HPDE6-E6E7 (cell line): ENCODE data around the gene ACAT2.
A peak's percentile ranks its signal among the peaks of the same experiment; 100 is the strongest.
"Not testable (repeated sequence)": the region's sequence is repeated elsewhere in the genome, so short reads cannot be mapped to it uniquely, and the experiment has no call there.

Source experiments
- DNase-seq: peaks from one replicate; pipeline ENCODE4 v3.0.0; 2011; ENCODE audit warnings: missing footprints; ENCODE audit errors: extremely low spot score

ACAT2 gene

DNA sequence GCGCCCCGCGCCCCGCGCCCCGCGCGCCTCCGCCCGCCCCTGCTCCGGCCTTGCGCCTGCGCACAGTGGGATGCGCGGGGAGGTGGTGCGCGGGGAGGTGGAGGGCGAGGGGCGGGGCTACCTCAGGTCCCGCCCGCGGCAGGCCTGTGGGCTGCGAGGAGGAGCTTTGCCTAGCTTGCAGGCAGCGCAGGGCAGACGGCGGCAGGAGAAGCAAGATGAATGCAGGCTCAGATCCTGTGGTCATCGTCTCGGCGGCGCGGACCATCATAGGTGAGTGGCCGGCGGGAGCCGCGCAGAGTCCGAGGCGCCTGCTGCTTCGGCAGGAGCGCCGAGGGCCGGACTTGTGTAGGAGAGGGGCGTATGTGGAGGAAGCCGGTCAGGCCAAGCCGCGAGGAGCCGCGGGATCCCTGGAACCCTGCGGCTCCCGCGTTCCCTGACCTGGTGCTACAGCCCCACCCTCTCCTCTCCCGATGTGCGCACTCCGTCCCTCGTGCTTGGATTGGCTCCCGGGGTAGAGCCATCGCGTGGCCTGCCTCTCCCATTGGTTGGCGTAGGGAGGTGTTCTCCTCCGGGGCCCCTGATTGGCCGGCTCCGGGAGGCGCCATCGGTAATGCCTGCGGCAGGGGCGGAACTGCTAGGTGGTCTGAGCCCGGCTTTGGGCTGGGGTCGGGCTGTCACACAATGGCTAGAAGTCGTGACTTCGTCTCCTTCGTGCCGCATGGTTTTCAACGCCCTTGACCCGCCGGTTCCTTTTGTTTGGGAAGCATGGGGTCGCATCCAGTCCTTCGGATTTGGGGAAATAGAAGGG is at the start of gene ACAT2:
Gene ACAT2, plus strand, starts transcription at position 173 of the 808 bp plus-strand sequence. Its CDS starts 43 bp downstream, at position 216.
- DNase-seq, result peak; percentile 99

DNA sequence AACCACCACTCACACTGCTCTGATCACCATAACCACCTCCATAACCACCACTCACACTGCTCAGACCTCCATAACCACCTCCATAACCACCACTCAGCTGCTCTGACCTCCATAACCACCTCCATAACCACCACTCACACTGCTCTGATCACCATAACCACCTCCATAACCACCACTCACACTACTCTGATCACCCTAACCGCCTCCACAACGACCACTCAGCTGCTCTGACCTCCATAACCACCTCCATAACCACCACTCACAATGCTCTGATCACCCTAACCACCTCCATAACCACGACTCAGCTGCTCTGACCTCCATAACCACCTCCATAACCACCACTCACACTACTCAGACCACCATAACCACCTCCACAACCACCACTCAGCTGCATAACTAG is 49.5 kb upstream of the ACAT2 start:
- not testable (repeated sequence) for DNase-seq

DNA sequence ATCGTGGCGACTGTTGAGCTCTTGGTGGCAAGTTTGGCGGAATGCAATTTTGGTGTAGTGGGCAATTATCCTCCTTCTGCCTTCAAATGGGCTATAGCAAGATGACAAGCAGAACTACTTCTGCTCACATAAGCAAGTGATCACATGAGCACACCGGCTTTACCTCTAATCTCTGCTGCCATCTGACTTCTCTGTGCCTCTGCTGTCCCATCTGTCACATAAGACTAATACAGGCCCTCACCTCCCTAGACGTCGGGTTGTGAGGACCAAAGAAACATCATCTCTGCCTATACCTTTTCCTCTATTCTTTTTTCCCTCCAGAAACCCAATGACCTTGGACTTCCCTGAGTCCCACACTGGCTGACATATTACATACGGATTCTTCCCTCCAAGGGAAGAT is 47.9 kb upstream of the ACAT2 start:
- no peak for DNase-seq

DNA sequence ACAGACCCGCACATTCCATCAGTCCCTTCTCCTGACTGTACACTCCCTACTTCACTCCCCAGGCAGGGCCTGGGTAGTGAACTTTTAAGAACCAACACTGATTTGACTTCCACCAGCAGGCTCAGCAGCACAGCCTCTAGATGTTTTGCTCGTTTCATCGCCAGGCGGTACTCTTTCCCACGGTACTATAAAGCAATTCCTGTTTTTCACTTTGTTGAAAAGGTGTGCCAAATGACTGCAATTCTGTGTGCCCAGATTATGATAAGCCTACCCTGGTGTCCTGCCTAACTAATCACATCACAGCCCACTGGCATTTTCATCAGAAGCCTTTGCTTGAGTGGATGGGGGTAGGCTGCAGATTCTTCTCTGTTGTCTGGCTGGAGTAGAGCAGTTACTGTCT is 47.4 kb upstream of the ACAT2 start:
- DNase-seq, result no peak

DNA sequence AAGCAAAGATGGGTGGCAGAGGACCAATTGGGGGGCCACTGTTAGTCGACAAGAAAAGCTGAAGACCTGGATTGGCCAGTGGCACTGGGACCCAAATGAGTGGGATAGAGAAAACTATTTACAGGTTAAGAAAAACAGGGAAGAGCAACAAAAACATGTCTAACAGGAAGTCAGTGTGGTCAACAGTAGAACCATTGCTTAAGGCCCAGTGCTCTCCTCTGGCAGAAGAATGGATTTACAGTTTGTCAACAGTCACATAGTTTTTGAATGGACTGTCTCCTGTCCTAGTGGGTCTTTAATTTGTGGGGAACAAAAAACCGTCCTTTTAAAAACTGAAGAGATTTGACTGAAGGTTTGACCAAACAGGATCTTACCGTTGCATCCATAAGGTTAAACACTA is 46.7 kb upstream of the ACAT2 start:
- DNase-seq, result no peak

DNA sequence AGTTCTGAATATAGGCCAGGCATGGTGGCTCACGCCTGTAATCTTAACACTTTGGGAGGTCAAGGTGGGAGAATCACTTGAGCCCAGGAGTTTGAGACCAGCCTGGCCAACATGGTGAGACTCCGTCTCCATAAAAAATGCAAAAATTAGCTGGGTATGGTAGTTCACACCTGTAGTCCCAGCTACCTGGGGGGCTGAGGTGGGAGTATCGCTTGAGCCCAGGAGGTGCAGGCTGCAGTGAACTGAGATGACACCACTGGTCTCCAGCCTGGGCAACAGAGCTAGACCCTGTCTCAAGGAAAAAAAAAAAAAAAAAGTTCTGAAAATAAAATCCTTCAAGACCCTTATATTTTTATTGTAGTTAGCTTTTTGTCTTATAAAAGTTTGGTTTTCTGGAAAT is 46.2 kb upstream of the ACAT2 start:
- DNase-seq, result no peak

DNA sequence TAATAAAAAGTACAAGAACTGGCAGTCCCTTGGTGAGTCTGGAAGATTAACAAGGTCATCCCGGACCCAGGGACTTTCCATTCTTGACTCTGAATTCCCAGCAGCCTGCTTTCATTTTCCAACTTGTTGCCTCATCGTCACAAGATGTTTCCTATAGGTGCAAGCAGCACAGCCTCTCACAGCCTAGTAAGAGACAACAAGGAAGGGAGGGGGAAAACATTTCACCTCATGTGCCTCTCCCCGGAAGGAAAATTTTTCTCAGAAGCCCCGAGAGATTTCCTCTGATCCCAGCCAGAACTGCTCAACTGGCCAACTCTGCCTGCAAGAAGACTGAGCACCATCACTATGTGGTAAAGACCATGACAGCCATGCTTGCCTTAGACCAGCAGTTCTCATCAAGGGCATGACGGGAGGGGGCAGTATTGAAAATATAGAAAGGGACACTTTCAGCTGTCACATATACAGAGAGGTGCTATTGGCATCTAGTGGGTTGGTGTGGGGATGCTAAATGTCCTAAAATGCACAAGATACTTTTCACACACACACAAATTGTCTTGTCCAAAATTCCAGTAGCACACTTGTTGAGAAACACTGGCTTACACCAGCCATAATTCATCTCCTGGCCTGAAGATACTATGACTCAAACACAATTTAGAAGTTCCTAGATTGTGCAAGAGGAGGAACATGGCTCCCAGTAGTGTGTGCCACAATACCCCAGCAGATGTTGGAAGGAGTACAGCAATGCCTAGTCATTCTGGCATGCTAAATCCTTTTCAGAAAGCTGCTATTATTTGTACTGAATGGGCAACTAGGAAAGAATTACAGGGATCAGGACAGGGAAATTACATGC is 45.4 kb upstream of the ACAT2 start:
- peak; percentile 49 for DNase-seq

DNA sequence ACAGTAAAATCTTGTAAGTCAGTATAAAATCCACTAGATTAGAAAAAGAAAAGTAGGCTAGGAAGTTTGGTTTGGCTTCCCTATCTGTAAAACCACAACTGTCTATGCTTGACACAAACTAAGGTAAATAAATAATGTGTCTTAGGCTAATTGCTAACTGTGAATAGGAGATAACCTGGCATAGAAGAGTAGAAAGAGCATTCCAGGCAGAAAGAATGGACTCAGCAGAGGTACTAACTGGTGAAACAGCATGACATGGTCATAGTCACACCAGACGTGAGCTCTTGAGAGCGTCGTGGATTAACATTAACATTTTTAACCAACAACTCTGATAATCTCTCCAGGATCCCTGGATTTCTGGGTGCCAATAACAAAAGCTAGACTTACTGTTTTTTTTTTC is 43.2 kb upstream of the ACAT2 start:
- no peak for DNase-seq

DNA sequence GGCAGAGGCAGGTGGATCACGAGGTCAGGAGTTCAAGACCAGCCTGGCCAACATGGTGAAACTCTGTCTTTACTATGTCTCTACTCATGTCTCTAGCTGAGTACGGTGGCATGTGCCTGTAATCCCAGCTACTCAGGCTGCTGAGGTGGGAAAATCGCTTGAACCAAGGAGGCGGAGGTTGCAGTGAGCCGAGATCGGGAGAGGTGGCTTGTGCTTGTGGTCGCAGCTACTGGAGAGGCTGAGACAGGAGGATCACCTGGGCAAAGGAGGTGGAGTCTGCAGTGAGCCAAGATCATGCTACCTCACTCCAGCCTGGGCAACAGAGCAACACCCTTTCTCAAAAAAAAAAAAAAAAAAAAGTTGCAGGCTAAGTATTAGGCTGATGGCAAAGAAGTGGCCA is 42.6 kb upstream of the ACAT2 start:
- DNase-seq, result no peak

DNA sequence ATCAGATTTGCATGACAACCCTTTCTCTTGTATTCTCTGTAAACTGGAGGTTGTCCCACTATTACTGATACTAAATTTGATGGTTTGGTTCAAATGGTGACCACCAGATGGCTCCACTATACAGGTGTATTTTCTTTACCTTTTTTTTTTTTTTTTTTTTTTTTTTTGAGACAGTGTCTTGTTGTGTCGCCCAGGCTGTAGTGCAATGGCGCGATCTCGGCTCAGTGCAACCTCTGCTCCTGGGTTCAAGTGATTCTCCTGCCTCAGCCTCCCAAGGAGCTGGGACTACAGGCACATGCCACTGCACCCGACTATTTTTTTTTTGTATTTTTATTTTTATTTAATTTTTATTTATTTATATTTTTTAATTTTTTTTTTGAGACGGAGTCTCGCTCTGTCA is 41.1 kb upstream of the ACAT2 start:
- DNase-seq, result peak; percentile 27

DNA sequence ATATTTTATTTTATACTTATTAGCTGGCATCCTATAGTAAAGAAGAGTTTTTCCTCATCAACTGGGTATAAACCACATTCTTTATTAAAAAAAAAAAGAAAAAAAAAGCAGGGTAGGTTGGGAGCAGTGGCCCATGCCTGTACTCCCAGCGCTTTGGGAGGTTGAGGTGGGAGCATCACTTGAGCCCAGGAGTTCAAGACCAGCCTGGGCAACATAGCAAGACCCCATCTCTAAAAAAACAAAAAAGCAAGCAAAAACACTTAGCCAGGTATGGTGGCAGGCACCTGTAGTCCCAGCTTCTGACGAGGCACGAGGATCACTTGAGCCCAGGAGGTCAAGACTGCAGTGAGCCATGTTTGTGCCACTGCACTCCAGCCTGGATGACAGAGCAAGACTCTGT is 39.9 kb upstream of the ACAT2 start:
- DNase-seq, result not testable (repeated sequence)

DNA sequence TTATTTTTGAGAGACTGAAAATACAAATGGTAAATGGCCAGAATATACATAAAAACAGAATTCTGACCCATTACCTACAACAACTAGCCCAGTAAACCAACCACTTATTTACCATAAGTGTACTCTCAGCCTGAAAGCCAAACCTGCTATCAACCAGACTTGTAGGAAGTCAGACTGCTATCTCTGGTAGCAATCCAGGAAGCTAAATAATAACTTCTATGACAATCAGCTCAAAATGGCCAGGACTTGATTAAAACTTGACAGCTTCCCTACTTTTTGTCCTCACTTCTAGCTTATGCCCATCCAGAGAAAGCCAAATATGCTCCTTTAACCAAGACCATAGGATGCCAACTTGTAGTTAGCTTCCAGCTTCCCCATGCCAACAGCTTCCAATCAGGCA is 39.2 kb upstream of the ACAT2 start:
- no peak for DNase-seq

DNA sequence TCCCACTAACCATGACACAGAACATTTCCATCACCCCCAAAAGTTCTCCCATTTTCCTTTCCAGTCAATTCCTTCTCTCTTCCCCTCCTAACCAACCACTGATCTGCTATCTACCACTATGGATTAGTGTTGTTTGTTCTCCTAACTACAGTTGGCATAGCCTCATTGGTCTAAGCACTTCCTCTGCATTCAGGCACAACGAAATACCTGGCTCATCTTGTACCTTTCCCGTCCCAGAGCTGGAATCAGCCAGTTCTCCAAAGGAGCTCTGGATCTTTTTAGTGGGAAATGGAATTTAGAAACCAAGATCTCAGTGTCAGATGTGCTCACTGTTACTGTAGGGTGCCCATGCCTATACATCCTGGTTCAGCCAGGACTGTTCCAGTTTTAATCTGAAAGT is 38.6 kb upstream of the ACAT2 start:
- no peak for DNase-seq

DNA sequence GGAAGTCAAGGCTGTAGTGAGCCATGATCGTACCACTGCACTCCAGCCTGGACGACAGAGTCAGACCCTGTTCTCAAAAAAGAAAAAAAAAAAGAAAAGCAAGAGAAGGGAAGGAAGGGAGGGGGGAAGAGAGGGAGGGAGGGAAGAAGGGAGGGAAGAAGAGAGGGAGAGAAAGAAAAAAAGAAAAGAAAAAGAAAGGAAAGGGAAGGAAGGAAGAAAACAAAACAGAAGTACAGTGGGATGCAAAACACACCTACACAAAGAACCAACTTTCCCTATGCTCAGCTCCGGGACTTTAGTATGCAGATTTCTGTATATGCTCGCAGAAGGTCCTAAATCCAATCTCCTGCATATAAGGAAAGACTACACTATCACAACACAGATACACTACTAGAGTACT is 37.1 kb upstream of the ACAT2 start:
- no peak for DNase-seq

DNA sequence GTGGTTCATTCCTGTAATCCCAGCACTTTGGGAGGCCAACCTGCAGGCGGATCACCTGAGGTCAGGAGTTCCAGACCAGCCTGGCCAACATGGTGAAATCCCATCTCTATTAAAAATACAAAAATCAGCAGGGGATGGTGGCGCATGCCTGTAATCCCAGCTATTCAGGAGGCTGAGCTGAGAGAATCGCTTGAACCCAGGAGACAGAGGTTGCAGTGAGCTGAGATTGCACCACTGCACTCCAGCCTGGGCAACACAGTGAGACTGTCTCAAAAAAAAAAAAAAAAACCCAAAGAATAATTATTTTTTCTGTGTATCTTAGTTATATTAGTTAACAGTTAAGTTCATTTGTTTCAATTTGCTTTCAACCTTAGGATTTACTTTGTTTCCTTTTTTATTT is 36.6 kb upstream of the ACAT2 start:
- not testable (repeated sequence) for DNase-seq

DNA sequence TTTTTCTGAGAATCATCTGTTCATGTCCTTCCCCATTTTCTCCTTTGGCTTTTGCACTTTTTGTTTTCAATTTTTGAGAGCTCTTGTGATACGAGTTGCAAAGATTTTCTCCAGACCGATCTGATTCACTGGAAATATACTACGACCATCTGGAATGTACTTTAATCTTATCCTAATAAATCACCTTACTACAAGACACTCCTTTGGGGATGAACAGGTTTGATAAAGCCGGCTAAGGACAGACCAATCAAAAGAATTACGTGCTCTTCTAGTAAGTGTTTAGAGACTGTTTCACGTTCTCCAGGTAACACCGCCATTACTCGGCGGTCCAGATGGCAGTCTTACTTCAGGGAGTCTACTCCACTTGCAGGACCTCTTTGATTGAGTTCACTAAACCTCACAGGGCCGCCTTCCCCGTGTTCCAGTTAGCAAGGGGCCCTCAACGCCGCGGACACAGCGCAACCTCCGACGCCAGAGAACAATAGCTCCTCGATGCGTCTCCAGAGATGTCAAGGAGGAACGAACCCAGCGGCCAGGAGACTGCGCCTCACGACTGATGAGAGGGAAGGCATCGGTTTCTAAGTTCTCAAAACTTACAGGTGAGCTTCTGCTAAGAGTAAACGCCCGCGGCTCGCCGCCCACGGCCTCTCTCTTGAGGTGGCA is 35.5 kb upstream of the ACAT2 start:
- DNase-seq, result no peak

DNA sequence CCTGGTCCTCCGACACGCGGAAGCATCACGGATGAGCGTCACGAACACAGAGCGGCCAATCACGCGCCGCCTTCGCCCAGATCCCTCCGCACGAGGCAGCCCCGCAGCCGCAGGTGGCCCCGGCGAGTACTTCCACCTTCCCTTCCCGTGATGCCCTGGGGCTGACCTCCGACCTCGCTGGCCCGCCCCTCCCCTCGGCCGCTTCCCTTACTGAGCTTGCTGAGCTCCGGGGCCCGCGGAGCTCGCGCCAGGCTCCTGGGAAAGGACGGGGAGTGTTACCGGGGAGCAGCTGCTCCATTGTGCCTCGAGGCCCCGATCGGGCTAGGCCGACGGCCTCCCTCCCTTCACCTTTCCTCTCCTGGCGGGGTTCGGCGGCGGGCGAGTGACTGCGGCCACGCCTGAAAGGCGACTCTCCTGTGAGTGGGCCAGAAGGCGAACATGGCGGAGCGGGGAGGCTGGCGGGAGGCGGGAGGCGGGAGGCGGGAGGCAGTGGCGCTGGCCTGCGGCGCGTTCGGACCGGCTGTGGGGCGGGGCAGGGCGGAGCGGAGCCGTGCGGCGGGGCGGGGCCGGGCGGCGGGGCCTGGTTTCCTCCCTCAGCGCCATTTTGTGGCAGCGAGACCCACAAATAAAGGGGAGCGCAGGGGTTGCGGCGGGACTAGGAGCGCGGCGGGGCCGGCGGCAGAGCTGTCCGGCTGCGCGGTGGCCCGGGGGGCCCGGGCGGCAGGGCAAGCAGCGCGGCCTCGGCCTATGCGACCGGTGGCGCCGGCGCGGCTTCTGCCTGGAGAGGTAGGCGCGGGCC is 34.7 kb upstream of the ACAT2 start, which contains the start of gene WTAP:
Gene WTAP, plus strand, starts transcription at position 589 of the 799 bp plus-strand sequence. CDS start 8,760 bp downstream, outside the sequence.
- DNase-seq, result peak; percentile 84

DNA sequence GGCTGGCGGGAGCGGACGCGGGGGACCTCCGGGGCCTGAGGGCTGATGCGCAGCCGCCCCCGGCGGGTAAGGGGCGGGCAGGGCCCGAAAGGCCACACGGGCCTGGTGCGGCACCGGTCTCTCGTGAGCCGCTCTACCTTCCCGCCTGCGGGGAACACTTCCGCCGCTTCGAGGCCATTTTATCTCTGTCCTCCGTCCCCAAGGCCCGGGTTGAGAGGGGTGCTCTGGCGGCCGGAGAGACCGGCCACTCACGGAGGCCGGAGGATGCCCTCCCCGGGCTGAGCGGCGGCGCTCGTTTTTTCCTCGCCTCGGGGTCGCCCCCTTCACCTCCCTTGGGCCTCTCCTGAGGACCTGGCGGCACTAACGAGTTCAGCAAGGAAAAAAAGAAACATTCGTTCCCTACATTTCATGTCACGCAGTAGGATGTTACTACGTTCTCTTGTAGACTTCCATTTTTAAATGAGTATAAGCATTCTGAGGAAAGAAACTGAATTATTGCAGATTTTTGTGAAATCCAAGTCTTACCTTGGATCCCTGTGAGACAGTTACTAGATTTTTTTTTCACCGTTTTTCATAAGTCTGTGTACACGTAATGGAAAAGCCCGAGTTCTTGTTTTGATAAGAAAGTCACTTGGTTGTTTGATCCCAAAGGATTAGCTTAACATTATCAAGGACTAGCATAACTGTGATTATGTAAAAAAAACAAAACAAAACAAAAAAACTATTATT is 34.0 kb upstream of the ACAT2 start:
- DNase-seq, result peak; percentile 6

DNA sequence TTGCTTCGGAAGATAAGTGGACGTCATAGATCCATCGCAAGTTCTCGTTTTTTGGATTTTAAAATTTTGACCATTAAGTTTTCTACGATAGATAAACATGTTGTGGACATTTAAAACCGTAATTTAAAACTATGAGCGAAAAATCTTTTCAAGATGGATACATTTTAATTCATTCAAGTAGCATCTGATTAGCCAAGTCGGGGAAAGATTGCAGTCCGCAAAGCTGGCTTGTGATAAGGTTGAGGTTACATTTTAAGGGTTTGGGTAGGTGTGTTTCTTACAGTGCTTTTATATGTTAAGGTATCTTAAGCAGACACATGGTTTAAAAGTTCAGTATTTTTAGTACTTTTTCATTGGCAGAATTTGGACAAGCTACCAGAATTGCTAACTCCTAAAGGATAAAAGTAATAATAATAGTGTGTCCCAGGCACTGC is 33.3 kb upstream of the ACAT2 start:
- no peak for DNase-seq

DNA sequence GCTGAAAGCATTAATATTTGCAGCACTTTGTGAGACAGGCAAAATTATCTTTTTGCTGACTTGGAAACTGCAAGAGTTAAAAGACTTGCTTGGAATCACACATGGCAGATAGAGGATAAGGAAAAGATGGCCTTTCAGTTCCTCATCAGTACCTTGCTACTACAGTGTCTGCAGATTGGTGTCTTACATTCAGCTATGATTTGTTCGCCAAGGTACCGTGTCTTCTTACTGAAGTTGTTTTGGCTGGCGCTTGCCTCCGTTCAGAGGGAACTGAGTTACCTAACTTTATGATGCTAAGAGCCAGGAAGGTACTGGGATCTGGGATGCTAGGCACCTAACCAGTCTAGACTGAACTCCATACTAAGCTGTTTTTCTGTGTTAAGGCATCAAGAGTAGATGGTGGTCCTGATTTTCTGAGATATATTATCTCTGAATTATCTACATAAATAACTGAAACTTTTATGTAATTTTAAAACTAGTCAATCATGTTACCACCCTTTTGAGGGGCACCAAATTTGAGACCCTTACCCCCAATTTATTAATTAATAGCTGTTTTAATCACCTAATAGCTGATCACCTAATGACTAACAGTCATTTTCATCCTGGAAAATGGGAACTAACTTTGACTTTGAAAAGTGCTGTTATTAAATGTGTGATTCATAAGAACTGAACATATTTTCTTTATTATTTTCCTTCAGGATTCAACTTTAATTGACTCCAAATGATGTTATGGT is 32.1 kb upstream of the ACAT2 start:
- DNase-seq, result no peak
